Measurements from ENCODE around the gene SEC23B. TPM values are rescaled to one million over a fixed set of nuclear protein-coding genes. Genes with fewer than 3 reads are reported as not detected.

The SEC23B gene
- polyA plus RNA-seq, 1 donor (not counting 4 experiments of a cell fraction or from before 2014, with no cell fraction given): 102 TPM

GRCh38 chr20:18477218-18477617 lies 30.5 kb upstream of the SEC23B start:
- no peak overlapping the region for H2AFZ ChIP-seq (ENCODE audit: control insufficient read depth, low read length)
- H3K79me2 ChIP-seq (ENCODE audit: control insufficient read depth, insufficient read depth, low read length): no peaks in the 10 kb centered on the region
- H3K4me3 ChIP-seq (ENCODE audit: control insufficient read depth in 2 of 3, extremely low read depth in 1 of 3, insufficient read depth in 2 of 3, low read depth in 1 of 3, low read length in 3 of 3): no peak overlapping the region
- no peaks in the 10 kb centered on the region for H3K4me1 ChIP-seq (ENCODE audit: control insufficient read depth, extremely low read depth, insufficient read depth, low read length)
- H4K20me1 ChIP-seq (ENCODE audit: control insufficient read depth, extremely low read depth, insufficient read depth, low read length): no peaks in the 10 kb centered on the region
- dilution Hi-C loops (cut with MboI; ENCODE audit: extremely low pct_ligation_motif_present, low sequenced_read_pairs): no loop called here
- FAIRE-seq: no peak
- no peak overlapping the region for H3K9ac ChIP-seq (ENCODE audit: control insufficient read depth, extremely low read depth, insufficient read depth, low read length)
- DNase-seq (ENCODE audit: low read depth, low spot score): no peak
- H3K27me3 ChIP-seq (ENCODE audit: control insufficient read depth, extremely low read depth, insufficient read depth, low read length): no peaks in the 10 kb centered on the region
- H3K4me2 ChIP-seq (ENCODE audit: control insufficient read depth, extremely low read depth, insufficient read depth, low read depth, low read length): no peak overlapping the region
- no peak overlapping the region for H3K27ac ChIP-seq (ENCODE audit: control insufficient read depth, insufficient read depth, low read length)
- peaks cover 9 to 18% of the 10 kb centered on the region in 2 experiments for H3K36me3 ChIP-seq (ENCODE audit: control insufficient read depth in 2 of 2, extremely low read depth in 1 of 2, insufficient read depth in 2 of 2, low read length in 2 of 2)
- no peaks in the 10 kb centered on the region for H3K9me3 ChIP-seq (ENCODE audit: control insufficient read depth, low read depth, low read length)
- no peak for TF ChIP-seq EZH2 (IDR thresholded peaks at IDR 0.05; ENCODE audit: low read length)
- no peak for TF ChIP-seq CTCF (optimal IDR thresholded peaks at IDR 0.05 in 1 of 3, IDR thresholded peaks at IDR 0.05 in 1 of 3, conservative IDR thresholded peaks at IDR 0.05 in 1 of 3; ENCODE audit: extremely low read depth in 1 of 3, insufficient read depth in 2 of 3, low read length in 3 of 3)
- no peaks in the 10 kb centered on the region for H3K9me1 ChIP-seq (ENCODE audit: control insufficient read depth, extremely low read depth, insufficient read depth, low read length)

- H3K9me1 ChIP-seq (ENCODE audit: control insufficient read depth, extremely low read depth, insufficient read depth, low read length): no peaks in the 10 kb centered on the region
- H3K4me1 ChIP-seq (ENCODE audit: control insufficient read depth, extremely low read depth, insufficient read depth, low read length): no peaks in the 10 kb centered on the region
- no peak for TF ChIP-seq CTCF (optimal IDR thresholded peaks at IDR 0.05 in 1 of 3, IDR thresholded peaks at IDR 0.05 in 1 of 3, conservative IDR thresholded peaks at IDR 0.05 in 1 of 3; ENCODE audit: extremely low read depth in 1 of 3, insufficient read depth in 2 of 3, low read length in 3 of 3)
- no peak for TF ChIP-seq EZH2 (IDR thresholded peaks at IDR 0.05; ENCODE audit: low read length)
- H3K4me2 ChIP-seq (ENCODE audit: control insufficient read depth, extremely low read depth, insufficient read depth, low read depth, low read length): no peak overlapping the region
- H3K4me3 ChIP-seq (ENCODE audit: control insufficient read depth in 2 of 3, extremely low read depth in 1 of 3, insufficient read depth in 2 of 3, low read depth in 1 of 3, low read length in 3 of 3): no peak overlapping the region
- dilution Hi-C loops (cut with MboI; ENCODE audit: extremely low pct_ligation_motif_present, low sequenced_read_pairs): no loop called here
- H3K9me3 ChIP-seq (ENCODE audit: control insufficient read depth, low read depth, low read length): no peaks in the 10 kb centered on the region
- DNase-seq (ENCODE audit: low read depth, low spot score): no peak
- no peak overlapping the region for H3K27ac ChIP-seq (ENCODE audit: control insufficient read depth, insufficient read depth, low read length)
- H3K36me3 ChIP-seq (ENCODE audit: control insufficient read depth in 2 of 2, extremely low read depth in 1 of 2, insufficient read depth in 2 of 2, low read length in 2 of 2): peaks cover 9 to 21% of the 10 kb centered on the region in 2 experiments
- no peaks in the 10 kb centered on the region for H4K20me1 ChIP-seq (ENCODE audit: control insufficient read depth, extremely low read depth, insufficient read depth, low read length)
- no peaks in the 10 kb centered on the region for H3K27me3 ChIP-seq (ENCODE audit: control insufficient read depth, extremely low read depth, insufficient read depth, low read length)
- no peaks in the 10 kb centered on the region for H3K79me2 ChIP-seq (ENCODE audit: control insufficient read depth, insufficient read depth, low read length)
- no peak overlapping the region for H2AFZ ChIP-seq (ENCODE audit: control insufficient read depth, low read length)
- FAIRE-seq: no peak
- H3K9ac ChIP-seq (ENCODE audit: control insufficient read depth, extremely low read depth, insufficient read depth, low read length): no peak overlapping the region
Observed at GRCh38 chr20:18477821-18478220, 29.9 kb upstream of the SEC23B start.

Data from keratinocyte (primary cell).